Loucy (cell line): ENCODE measurements around the gene OR10A3.

Experiments
- H2AFZ ChIP-seq: fragments of 200-600 bp; sonication (generic); 2 replicates; pipeline ENCODE4 v1.6.0; 2016; ENCODE audit warnings: antibody characterized with exemption, mild to moderate bottlenecking, low read length, moderate library complexity
- H3F3A ChIP-seq: fragments of 200-600 bp; 2 replicates; pipeline ENCODE4 v1.6.0; 2016; ENCODE audit warnings: antibody characterized with exemption, low read depth, mild to moderate bottlenecking
- H3K27me3 ChIP-seq: fragments of 200-600 bp; sonication (generic); 2 replicates; pipeline ENCODE4 v1.6.1; 2014; ENCODE audit warnings: low read length, mild to moderate bottlenecking; ENCODE audit not compliant: insufficient read depth, poor library complexity, severe bottlenecking
- H3K36me3 ChIP-seq: fragments of 200-600 bp; sonication (generic); 2 replicates; pipeline ENCODE4 v1.6.1; 2016; ENCODE audit warnings: low read length; ENCODE audit not compliant: insufficient read depth
- H3K4me1 ChIP-seq: fragments of 200-600 bp; sonication (generic); 2 replicates; pipeline ENCODE4 v1.5.1; 2014; ENCODE audit warnings: low read length, mild to moderate bottlenecking; ENCODE audit not compliant: insufficient read depth, poor library complexity, severe bottlenecking
- H3K4me2 ChIP-seq: fragments of 200-600 bp; sonication (generic); 2 replicates; pipeline ENCODE4 v1.6.0; 2014; ENCODE audit warnings: antibody characterized with exemption, low read length, low read depth, mild to moderate bottlenecking; ENCODE audit not compliant: poor library complexity, severe bottlenecking
- H3K4me3 ChIP-seq: fragments of 200-600 bp; sonication (generic); 2 replicates; pipeline ENCODE4 v1.5.1; 2014; ENCODE audit warnings: low read length, mild to moderate bottlenecking, mixed read lengths; ENCODE audit not compliant: poor library complexity, severe bottlenecking
- H3K79me2 ChIP-seq: fragments of 200-600 bp; sonication (generic); 2 replicates; pipeline ENCODE4 v1.6.1; 2014; ENCODE audit warnings: low read length; ENCODE audit not compliant: insufficient read depth
- H3K9ac ChIP-seq: fragments of 200-600 bp; sonication (generic); 2 replicates; pipeline ENCODE4 v1.6.0; 2014; ENCODE audit warnings: mild to moderate bottlenecking, low read depth, low read length, moderate library complexity; ENCODE audit not compliant: poor library complexity, severe bottlenecking
- H3K9me2 ChIP-seq: fragments of 200-600 bp; sonication (generic); replicated peaks from 2 replicates; pipeline ENCODE4 v1.6.1; 2016; ENCODE audit warnings: low read depth, low read length, mixed read lengths
- H3K9me3 ChIP-seq: fragments of 200-600 bp; sonication (generic); 2 replicates; pipeline ENCODE4 v1.6.1; 2014; ENCODE audit warnings: mild to moderate bottlenecking, antibody characterized with exemption, low read length, low read depth; ENCODE audit not compliant: insufficient read depth
- H4K20me1 ChIP-seq: fragments of 200-600 bp; sonication (generic); 2 replicates; pipeline ENCODE4 v1.6.0; 2014; ENCODE audit warnings: antibody characterized with exemption, low read length, mild to moderate bottlenecking; ENCODE audit not compliant: insufficient read depth, poor library complexity, severe bottlenecking
- CTCF ChIP-seq: fragments of 200-600 bp; sonication (generic); conservative IDR thresholded peaks from 2 replicates; pipeline ENCODE4 v1.5.1; 2014; ENCODE audit warnings: mild to moderate bottlenecking, antibody characterized with exemption, low read length
- EZH2phosphoT487 ChIP-seq: fragments of 200-600 bp; IDR thresholded peaks from 2 replicates; pipeline ENCODE4 v1.6.1; 2018; ENCODE audit warnings: antibody characterized with exemption, mild to moderate bottlenecking, moderate library complexity, borderline replicate concordance

Gene OR10A3

DNA sequence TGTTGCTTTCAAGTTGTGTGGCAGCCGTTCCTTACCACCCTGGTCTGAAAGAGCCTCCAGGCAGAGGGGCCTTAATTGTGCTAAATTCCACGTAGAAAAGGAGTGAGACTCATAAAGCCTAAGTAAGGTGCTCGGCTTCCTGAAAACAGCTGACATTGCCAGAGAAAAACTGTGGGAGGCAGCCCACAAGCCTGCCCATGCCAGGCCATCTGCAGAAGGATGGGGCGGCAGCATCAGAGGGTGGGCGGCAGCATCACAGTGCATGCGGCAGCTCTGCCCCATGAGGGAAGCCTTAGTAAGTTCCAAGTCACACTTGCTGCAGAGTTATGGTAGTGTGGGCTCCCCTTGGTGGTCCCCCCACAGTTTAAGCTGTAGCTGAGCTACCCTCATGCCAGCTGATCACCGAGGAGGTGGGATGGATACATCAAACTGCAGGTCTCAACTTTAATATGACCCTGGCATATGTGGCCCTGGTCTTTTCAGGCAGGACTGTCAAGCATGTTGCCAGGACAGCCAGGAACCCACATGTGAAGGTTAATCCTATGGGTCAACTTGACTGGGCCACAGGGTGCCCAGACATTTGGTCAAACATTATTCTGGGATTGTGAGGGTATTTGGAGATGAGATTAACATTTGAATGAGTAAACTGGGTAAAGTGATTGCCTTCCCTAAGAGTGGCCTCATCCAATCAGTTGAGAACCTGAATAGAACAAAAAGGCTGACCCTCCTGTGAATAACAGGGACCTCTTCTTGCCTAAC is 42.5 kb upstream of the OR10A3 start:
- no peak overlapping the region for H3K4me3 ChIP-seq
- H3K4me2 ChIP-seq: no peak overlapping the region
- no peak overlapping the region for H2AFZ ChIP-seq
- peaks cover 11% of the 10 kb centered on the region for H3K4me1 ChIP-seq
- TF ChIP-seq CTCF: no peak
- no peak for TF ChIP-seq EZH2phosphoT487
- H3K36me3 ChIP-seq: no peaks in the 10 kb centered on the region
- no peaks in the 10 kb centered on the region for H3K9me3 ChIP-seq
- no peaks in the 10 kb centered on the region for H3K27me3 ChIP-seq
- H4K20me1 ChIP-seq: peaks cover 16% of the 10 kb centered on the region
- no peak overlapping the region for H3K9ac ChIP-seq
- H3K79me2 ChIP-seq: peaks cover 19% of the 10 kb centered on the region
- no peaks in the 10 kb centered on the region for H3F3A ChIP-seq
- no peaks in the 10 kb centered on the region for H3K9me2 ChIP-seq

DNA sequence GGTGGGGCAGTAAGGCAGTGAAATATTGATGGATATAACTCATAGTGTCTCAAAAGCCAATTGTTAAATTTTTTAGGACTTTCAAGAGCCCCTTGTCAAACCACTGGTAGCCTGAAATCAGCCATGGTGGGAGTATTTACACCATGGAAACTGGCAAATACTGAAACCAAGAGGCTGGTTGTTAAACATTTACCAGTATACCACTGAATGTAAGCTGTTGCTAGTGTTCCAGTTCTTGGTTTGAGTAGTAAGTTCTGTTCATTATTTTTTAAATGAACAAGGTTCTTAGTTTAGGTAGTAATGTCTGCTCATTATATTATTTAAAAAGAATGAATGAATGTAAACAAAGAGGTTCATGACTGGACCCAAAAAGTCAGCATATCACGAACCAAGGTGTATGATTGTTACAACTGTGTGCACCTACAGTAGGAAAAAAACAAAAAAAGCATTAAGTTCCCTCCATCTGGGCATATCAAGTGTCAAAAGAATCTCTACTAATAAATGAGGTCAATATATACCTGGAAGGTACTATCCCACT is 41.1 kb upstream of the OR10A3 start:
- no peak overlapping the region for H3K4me2 ChIP-seq
- no peak overlapping the region for H2AFZ ChIP-seq
- peaks cover 2% of the 10 kb centered on the region for H4K20me1 ChIP-seq
- H3K9ac ChIP-seq: no peak overlapping the region
- no peaks in the 10 kb centered on the region for H3K36me3 ChIP-seq
- peaks cover 5% of the 10 kb centered on the region for H3K79me2 ChIP-seq
- no peak overlapping the region for H3K4me3 ChIP-seq
- no peaks in the 10 kb centered on the region for H3F3A ChIP-seq
- H3K4me1 ChIP-seq: no peaks in the 10 kb centered on the region
- no peaks in the 10 kb centered on the region for H3K27me3 ChIP-seq
- no peaks in the 10 kb centered on the region for H3K9me3 ChIP-seq
- H3K9me2 ChIP-seq: no peaks in the 10 kb centered on the region
- no peak for TF ChIP-seq EZH2phosphoT487
- no peak for TF ChIP-seq CTCF

DNA sequence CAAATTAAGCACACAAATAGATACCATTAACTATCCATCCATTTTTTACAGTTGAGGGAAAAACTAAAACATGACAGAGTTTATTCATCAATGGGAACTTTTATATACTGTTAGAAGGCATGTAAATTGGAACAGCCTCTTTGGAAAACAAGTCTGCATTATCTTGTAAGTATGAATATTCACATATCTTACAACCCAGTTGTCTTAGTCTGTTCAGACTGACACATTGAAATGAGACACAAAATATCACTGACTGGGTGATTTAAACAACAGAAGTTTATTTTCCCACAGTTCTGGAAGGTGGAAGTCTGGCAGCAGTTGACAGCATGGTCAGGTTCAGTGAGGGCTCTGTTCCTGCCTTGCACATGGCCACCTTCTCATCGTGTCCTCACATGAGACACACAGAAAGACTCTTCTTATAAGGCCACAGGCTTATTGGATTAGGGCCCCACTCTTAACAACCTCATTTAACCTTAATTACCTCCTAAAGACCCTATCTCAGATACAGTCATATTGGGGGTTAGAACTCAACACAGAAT is 40.2 kb upstream of the OR10A3 start:
- Histone ChIP-seq H2AFZ (no peak overlapping the region), H3K27me3 (no peaks in the 10 kb centered on the region)

More for the DNA sequence above, 40.2 kb upstream of the OR10A3 start:
- H3K36me3 ChIP-seq: no peaks in the 10 kb centered on the region
- no peaks in the 10 kb centered on the region for H3K79me2 ChIP-seq
- no peaks in the 10 kb centered on the region for H3K4me1 ChIP-seq
- no peak overlapping the region for H3K4me3 ChIP-seq
- no peaks in the 10 kb centered on the region for H3F3A ChIP-seq
- H3K9me3 ChIP-seq: no peaks in the 10 kb centered on the region
- no peaks in the 10 kb centered on the region for H3K9me2 ChIP-seq
- no peak overlapping the region for H3K4me2 ChIP-seq
- TF ChIP-seq EZH2phosphoT487 (no peak), CTCF (no peak)
- no peaks in the 10 kb centered on the region for H4K20me1 ChIP-seq
- H3K9ac ChIP-seq: no peak overlapping the region
